ENCODE measurements around the gene PNCK.

GRCh38 chrX:153649178-153649914 lies 24.3 kb downstream of the PNCK start:
- no peak for TF ChIP-seq ZNF274 (IDR thresholded peaks at IDR 0.05; ENCODE audit: low read depth, low read length)
- TF ChIP-seq YY1 (IDR thresholded peaks at IDR 0.05; ENCODE audit: insufficient read depth, insufficient read length): no peak

Measured in NT2/D1 (cell line).